ENCODE data around the gene CLCNKA. TPM values are rescaled to one million over a fixed set of nuclear protein-coding genes. Genes with fewer than 3 reads are reported as not detected.

Gene CLCNKA
- total RNA-seq, 6 experiments from 2014 or later: 0.43 to 0.47 TPM; not detected in 4

DNA sequence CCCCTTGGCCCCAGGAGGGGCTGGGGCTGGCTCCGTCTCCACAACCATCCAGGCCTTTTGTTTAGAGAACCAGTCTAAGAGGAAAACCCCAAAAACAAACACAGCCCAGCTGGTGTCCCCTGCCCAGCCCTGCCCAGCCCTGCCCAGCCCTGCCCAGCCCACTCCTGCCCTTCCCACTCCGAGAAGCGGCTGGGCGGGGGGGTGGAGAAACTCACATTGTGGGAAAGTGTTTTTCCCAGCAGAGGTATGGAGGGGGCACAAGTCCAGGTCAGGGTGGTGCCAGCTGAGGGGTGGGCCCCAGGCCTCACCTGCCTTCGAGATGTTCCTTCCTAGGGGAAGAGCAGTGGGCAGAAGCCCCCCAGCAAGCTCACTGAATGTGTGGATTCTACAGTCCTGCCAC lies 61.6 kb downstream of the CLCNKA start:
- Histone ChIP-seq H3K4me1 (peaks cover 0 to 7% (median 0%) of the 10 kb centered on the region in 4 donors), H3K27ac (no peak overlapping the region), H3K9me3 (no peaks in the 10 kb centered on the region), H3K4me3 (no peak overlapping the region), H3K36me3 (no peaks in the 10 kb centered on the region), H3K27me3 (no peaks in the 10 kb centered on the region)
- 84% methylated on average over 4 of the region's 5 CpGs for WGBS (ENCODE audit: insufficient coverage, low coverage, low lambda C conversion rate, missing lambda C conversion rate)
- no peak for DNase-seq
- intact Hi-C loops (cut with DNase I): loop anchor here (2.0 to 5.0 kb wide), 2 partner anchors 103 to 104 kb away; no protein-coding TSS in a partner anchor
- TF ChIP-seq POLR2A (IDR thresholded peaks at IDR 0.05): no peak
- TF ChIP-seq, protein P1, sequence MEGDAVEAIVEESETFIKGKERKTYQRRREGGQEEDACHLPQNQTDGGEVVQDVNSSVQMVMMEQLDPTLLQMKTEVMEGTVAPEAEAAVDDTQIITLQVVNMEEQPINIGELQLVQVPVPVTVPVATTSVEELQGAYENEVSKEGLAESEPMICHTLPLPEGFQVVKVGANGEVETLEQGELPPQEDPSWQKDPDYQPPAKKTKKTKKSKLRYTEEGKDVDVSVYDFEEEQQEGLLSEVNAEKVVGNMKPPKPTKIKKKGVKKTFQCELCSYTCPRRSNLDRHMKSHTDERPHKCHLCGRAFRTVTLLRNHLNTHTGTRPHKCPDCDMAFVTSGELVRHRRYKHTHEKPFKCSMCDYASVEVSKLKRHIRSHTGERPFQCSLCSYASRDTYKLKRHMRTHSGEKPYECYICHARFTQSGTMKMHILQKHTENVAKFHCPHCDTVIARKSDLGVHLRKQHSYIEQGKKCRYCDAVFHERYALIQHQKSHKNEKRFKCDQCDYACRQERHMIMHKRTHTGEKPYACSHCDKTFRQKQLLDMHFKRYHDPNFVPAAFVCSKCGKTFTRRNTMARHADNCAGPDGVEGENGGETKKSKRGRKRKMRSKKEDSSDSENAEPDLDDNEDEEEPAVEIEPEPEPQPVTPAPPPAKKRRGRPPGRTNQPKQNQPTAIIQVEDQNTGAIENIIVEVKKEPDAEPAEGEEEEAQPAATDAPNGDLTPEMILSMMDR (IDR thresholded peaks at IDR 0.05): no peak
- ATAC-seq: no peak

Small RNA genes within 50 kb of the gene (small RNA-seq; reads per million reads assigned to genes)
- gene AL355994.1 (0 reads per million in 2 experiments), gene AL355994.5 (0 reads per million in 2 experiments)

Other genes with a start within 250 kb of the CLCNKA start
- 1 to 10 TPM in 2 of 6 experiments, under 1 TPM in 4; 0.42 to 1.1 (median 0.51) TPM for gene UQCRHL, start 214.4 kb upstream of the CLCNKA start, total RNA-seq
- gene SPEN, start 174.3 kb upstream of the CLCNKA start, total RNA-seq: 10 to 100 TPM; 13.5 to 33.7 (median 23.2) TPM
- 10 to 100 TPM in 4 of 6 experiments, 1 to 10 TPM in 2; 9.2 to 13.3 (median 11.0) TPM for gene ZBTB17, start 45.9 kb upstream of the CLCNKA start, total RNA-seq
- gene SRARP, start 17.8 kb upstream of the CLCNKA start, total RNA-seq: not detected
- 1 to 10 TPM in 4 of 6 experiments, under 1 TPM in 2; 0.54 to 2.0 (median 1.2) TPM for gene HSPB7, start 4.0 kb upstream of the CLCNKA start, total RNA-seq
- gene CLCNKB, start 21.7 kb downstream of the CLCNKA start, total RNA-seq: not detected
- under 1 TPM in 2 of 6 experiments, not detected in 4; 0.19 to 1.00 TPM for gene FAM131C, start 51.6 kb downstream of the CLCNKA start, total RNA-seq
- gene EPHA2, start 134.0 kb downstream of the CLCNKA start, total RNA-seq: 10 to 100 TPM in 4 of 6 experiments, 1 to 10 TPM in 2; 6.0 to 14.7 (median 10.8) TPM
- 1 to 10 TPM in 4 of 6 experiments, under 1 TPM in 2; 0.31 to 2.8 (median 1.5) TPM for gene ARHGEF19, start 190.6 kb downstream of the CLCNKA start, total RNA-seq
- 1 to 10 TPM; 2.2 to 4.4 (median 3.1) TPM for gene CPLANE2, start 215.1 kb downstream of the CLCNKA start, total RNA-seq

All from right lobe of liver (tissue), 6 donors.